Ecto neural progenitor cell (in vitro differentiated cells): Measurements from ENCODE around the gene AKAP8L.

Source experiments
- DNase-seq: peaks from one replicate; pipeline ENCODE4 v3.0.0-alpha.2; 2018; ENCODE audit warnings: low spot score

The AKAP8L gene

GRCh38 chr19:15432629-15433518 is 14.1 kb upstream of the AKAP8L start:
- peak; percentile 94 for DNase-seq

GRCh38 chr19:15432018-15432494 is 13.3 kb upstream of the AKAP8L start:
- no peak for DNase-seq

- DNase-seq, result no peak
Observed at GRCh38 chr19:15431396-15432017, 12.7 kb upstream of the AKAP8L start.

- DNase-seq, result no peak
Observed at GRCh38 chr19:15430526-15431120, 11.8 kb upstream of the AKAP8L start.

GRCh38 chr19:15429825-15430467 is 11.2 kb upstream of the AKAP8L start:
- DNase-seq, result no peak

- DNase-seq, result no peak
Observed at GRCh38 chr19:15428956-15429824, 10.4 kb upstream of the AKAP8L start.

- DNase-seq, result no peak
Observed at GRCh38 chr19:15427991-15428471, 9.2 kb upstream of the AKAP8L start.

GRCh38 chr19:15427350-15427700 is 8.5 kb upstream of the AKAP8L start:
- no peak for DNase-seq

- no peak for DNase-seq
Observed at GRCh38 chr19:15426485-15427349, 7.9 kb upstream of the AKAP8L start.

- no peak for DNase-seq
Observed at GRCh38 chr19:15425321-15425950, 6.6 kb upstream of the AKAP8L start.

GRCh38 chr19:15424692-15425272 is 6.0 kb upstream of the AKAP8L start:
- DNase-seq, result no peak

- no peak for DNase-seq
Observed at GRCh38 chr19:15424121-15424520, 5.3 kb upstream of the AKAP8L start.

GRCh38 chr19:15423130-15423529 is 4.3 kb upstream of the AKAP8L start:
- no peak for DNase-seq

GRCh38 chr19:15422296-15423075 is 3.7 kb upstream of the AKAP8L start:
- no peak for DNase-seq

GRCh38 chr19:15421721-15422260 is 3.0 kb upstream of the AKAP8L start:
- DNase-seq, result no peak

- DNase-seq, result no peak
Observed at GRCh38 chr19:15421136-15421695, 2.4 kb upstream of the AKAP8L start.

- no peak for DNase-seq
Observed at GRCh38 chr19:15419413-15420025, 731 bp upstream of the AKAP8L start.

- no peak for DNase-seq
Observed at GRCh38 chr19:15418231-15418578, 583 bp downstream of the AKAP8L start.
